Endothelial cell of umbilical vein (primary cell): ENCODE data around the gene NAGPA. TPM values are rescaled to one million over a fixed set of nuclear protein-coding genes. Genes with fewer than 3 reads are reported as not detected.

Source experiments
- BruUV-seq: library from RNA; stranded (reverse); fragments of 400-500 nt; replicated peaks from 2 replicates; lab custom pipeline; 2021; lab: Mats Ljungman, UMichigan
- CTCF ChIA-PET: fragments of 300-600, 350-600 bp; sonication (Branson Sonifier 250); formaldehyde crosslinking; loops from one replicate; lab custom pipeline; 2021; ENCODE audit warnings: antibody characterized with exemption, inconsistent platforms; lab: Charles Lee
- POLR2A ChIA-PET: fragments of 300-600, 350-600 bp; sonication (Branson Sonifier 250); formaldehyde crosslinking; loops from one replicate; lab custom pipeline; 2021; ENCODE audit warnings: antibody characterized with exemption, inconsistent platforms; lab: Charles Lee
- DNase-seq: peaks from one replicate; pipeline ENCODE4 v3.0.0-alpha.2; 2011; ENCODE audit warnings: low read depth, low spot score
- FAIRE-seq: peaks from 2 replicates; lab custom pipeline; 2011; peaks lifted over from hg19 to GRCh38; lab: Jason Lieb, UNC
- H2AFZ ChIP-seq: 2 replicates; pipeline ENCODE4 v1.6.0; 2012; ENCODE audit warnings: low read depth, low read length, control low read depth, inconsistent platforms
- H3K27ac ChIP-seq: 2 replicates; pipeline ENCODE4 v1.5.1; 2011; ENCODE audit warnings: low read depth, mild to moderate bottlenecking, control low read depth, low read length, moderate library complexity; ENCODE audit not compliant: insufficient read depth
- H3K27me3 ChIP-seq, 2 experiments: 2 replicates each; pipeline versions ENCODE4 v1.6.0 to v1.6.1; 2011; ENCODE audit warnings: low read length in 2 of 2, mixed read lengths in 1 of 2; ENCODE audit not compliant: control insufficient read depth in 2 of 2, insufficient read depth in 2 of 2
- H3K36me3 ChIP-seq, 2 experiments: 2 replicates in 1 of 2; 3 replicates in 1 of 2; pipeline ENCODE4 v1.5.1; 2011; ENCODE audit warnings: low read length in 2 of 2, mild to moderate bottlenecking in 1 of 2, moderate library complexity in 1 of 2; ENCODE audit not compliant: control insufficient read depth in 2 of 2, insufficient read depth in 2 of 2; ENCODE audit errors: extremely low read depth in 1 of 2
- H3K4me1 ChIP-seq: 3 replicates; pipeline ENCODE4 v1.5.1; 2011; ENCODE audit warnings: mild to moderate bottlenecking, low read length; ENCODE audit not compliant: control insufficient read depth, insufficient read depth; ENCODE audit errors: extremely low read depth
- H3K4me2 ChIP-seq: 2 replicates; pipeline ENCODE4 v1.6.1; 2011; ENCODE audit warnings: low read length, control low read depth, mixed read lengths; ENCODE audit not compliant: insufficient read depth
- H3K4me3 ChIP-seq, 3 experiments: fragments of 200-600 bp in 1 of 3; sonication (generic), shearing (Covaris generic) in 1 of 3; replicated peaks in 1 of 3; 2 replicates each; pipeline ENCODE4 v1.5.1; 2011 to 2016; ENCODE audit warnings: control low read depth in 3 of 3, low read length in 3 of 3, mild to moderate bottlenecking in 2 of 3, inconsistent platforms in 1 of 3, low read depth in 1 of 3, moderate library complexity in 1 of 3; ENCODE audit not compliant: insufficient read depth in 1 of 3
- H3K79me2 ChIP-seq: 2 replicates; pipeline ENCODE4 v1.6.0; 2012; ENCODE audit warnings: low read length, inconsistent platforms; ENCODE audit not compliant: control insufficient read depth, insufficient read depth
- H3K9ac ChIP-seq: replicated peaks from 2 replicates; pipeline ENCODE3; 2011; ENCODE audit warnings: low read length, control low read depth; ENCODE audit not compliant: insufficient read depth; ENCODE audit errors: extremely low read depth
- H3K9me1 ChIP-seq: replicated peaks from 3 replicates; pipeline ENCODE4 v1.6.0; 2011; ENCODE audit warnings: mild to moderate bottlenecking, low read length; ENCODE audit not compliant: control insufficient read depth, insufficient read depth; ENCODE audit errors: extremely low read depth
- H3K9me3 ChIP-seq: replicated peaks from 2 replicates; pipeline ENCODE4 v1.5.1; 2012; ENCODE audit warnings: low read length, inconsistent platforms; ENCODE audit not compliant: control insufficient read depth, insufficient read depth
- H4K20me1 ChIP-seq: replicated peaks from 2 replicates; pipeline ENCODE3; 2011; ENCODE audit warnings: mild to moderate bottlenecking, low read length; ENCODE audit not compliant: control insufficient read depth, insufficient read depth; ENCODE audit errors: extremely low read depth
- EZH2 ChIP-seq: IDR thresholded peaks from 2 replicates; pipeline ENCODE4 v1.6.1; 2012; ENCODE audit warnings: borderline replicate concordance, low read depth, mild to moderate bottlenecking, moderate library complexity, low read length, inconsistent platforms; ENCODE audit not compliant: severe bottlenecking
- FOS ChIP-seq: IDR thresholded peaks from 2 replicates; pipeline ENCODE4 v1.6.1; 2011; ENCODE audit warnings: mild to moderate bottlenecking, low read length, moderate library complexity, borderline replicate concordance; ENCODE audit not compliant: insufficient read depth
- GATA2 ChIP-seq: IDR thresholded peaks from 2 replicates; pipeline ENCODE4 v1.7.0; 2011; ENCODE audit warnings: low read depth, mild to moderate bottlenecking, moderate library complexity, mixed read lengths, low read length; ENCODE audit not compliant: insufficient read length, insufficient read depth
- JUN ChIP-seq: IDR thresholded peaks from 2 replicates; pipeline ENCODE4 v1.6.1; 2011; ENCODE audit warnings: borderline replicate concordance, low read depth; ENCODE audit not compliant: insufficient read length, insufficient read depth
- MYC ChIP-seq: IDR thresholded peaks from one replicate; pipeline ENCODE4 v1.6.1; 2011; ENCODE audit warnings: mild to moderate bottlenecking, low read depth, low read length
- POLR2A ChIP-seq: IDR thresholded peaks from 2 replicates; pipeline ENCODE4 v1.6.1; 2012; ENCODE audit warnings: low read depth, mild to moderate bottlenecking, control low read depth, low read length
- POLR2AphosphoS5 ChIP-seq: IDR thresholded peaks from 2 replicates; pipeline ENCODE4 v1.6.1; 2012; ENCODE audit warnings: low read depth, mild to moderate bottlenecking, control low read depth, low read length, moderate library complexity; ENCODE audit not compliant: insufficient read depth
- dilution Hi-C: fragments of 300-500 bp; cut with MboI; formaldehyde crosslinking; loops from one replicate; pipeline ENCODE4 v1.15.0; 2019; ENCODE audit warnings: low sequenced_read_pairs; ENCODE audit not compliant: extremely low pct_ligation_motif_present
- intact Hi-C: fragments of 100-400 bp; cut with micrococcal nuclease; formaldehyde crosslinking; loops from one replicate; pipeline ENCODE4 v1.10.0; 2022
- polyA plus RNA-seq, 4 experiments: library from polyadenylated mRNA; depleted of rRNA in 3 of 4; stranded (reverse) in 3 of 4; unstranded in 1 of 4; fragments of >200 nt; gene quantifications; 2 replicates each; pipeline versions ENCODE4 v1.2.1 to v1.2.3, GENCODE V29; 2011 to 2012; ENCODE audit warnings: missing spikeins in 1 of 4
- total RNA-seq: library from RNA; stranded (reverse); gene quantifications from 2 replicates; pipeline ENCODE4 v1.2.3, GENCODE V29; 2021
- TF ChIP-seq, protein P1 (sequence below): IDR thresholded peaks from 2 replicates; pipeline ENCODE4 v1.6.1; 2011; ENCODE audit not compliant: insufficient read depth, insufficient read length
- TF ChIP-seq, protein P2 (sequence below), 2 donors: IDR thresholded peaks; 1 replicate in 1 of 2; 2 replicates in 1 of 2; pipeline ENCODE4 v1.5.1; 2011; ENCODE audit warnings: low read length in 2 of 2, mild to moderate bottlenecking in 2 of 2, moderate library complexity in 2 of 2, control low read depth in 1 of 2, inconsistent platforms in 1 of 2, low read depth in 1 of 2; ENCODE audit not compliant: insufficient read depth in 1 of 2; ENCODE audit errors: extremely low read depth in 1 of 2

Gene NAGPA
- total and polyA plus RNA-seq, 2 donors (not counting 3 experiments of a cell fraction or from before 2014, with no cell fraction given), result 29.6 to 29.9 TPM

DNA sequence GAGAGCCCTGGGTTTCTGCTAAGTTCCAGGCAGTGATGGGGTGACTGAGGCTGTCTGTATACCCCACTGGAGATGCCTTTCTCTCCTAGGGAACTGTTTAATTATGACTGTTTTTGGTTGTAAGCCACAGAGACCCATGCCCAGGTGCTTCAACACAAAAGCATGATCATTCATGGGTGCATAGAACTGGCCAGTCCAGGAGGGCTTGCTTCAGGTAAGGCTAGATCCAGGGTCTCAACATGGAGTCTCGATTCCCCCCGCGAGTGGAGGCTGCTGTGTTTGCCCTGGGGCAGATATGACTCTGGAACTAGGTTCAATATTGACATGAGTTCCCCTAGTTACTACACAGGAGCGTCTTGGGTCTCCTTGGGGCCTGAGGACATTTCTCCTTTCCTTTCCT lies 17.8 kb downstream of the NAGPA start:
- no peak overlapping the region for H3K9ac ChIP-seq
- FAIRE-seq (no peak), DNase-seq (no peak)
- no peaks in the 10 kb centered on the region for H3K4me1 ChIP-seq
- ChIA-PET CTCF (no interaction called here), POLR2A (no interaction called here)
- H3K27me3 ChIP-seq, result no peaks in the 10 kb centered on the region
- H3K4me3 ChIP-seq, result no peak overlapping the region
- no peak overlapping the region for H3K27ac ChIP-seq
- H3K9me1 ChIP-seq, result no peaks in the 10 kb centered on the region
- H3K4me2 ChIP-seq, result no peak overlapping the region
- BruUV-seq, result no TSS peak
- no peaks in the 10 kb centered on the region for H3K36me3 ChIP-seq
- no peak overlapping the region for H2AFZ ChIP-seq
- TF ChIP-seq POLR2AphosphoS5 (no peak), GATA2 (no peak), FOS (no peak), POLR2A (no peak), MYC (no peak), JUN (no peak), EZH2 (no peak)
- TF ChIP-seq, protein P1, sequence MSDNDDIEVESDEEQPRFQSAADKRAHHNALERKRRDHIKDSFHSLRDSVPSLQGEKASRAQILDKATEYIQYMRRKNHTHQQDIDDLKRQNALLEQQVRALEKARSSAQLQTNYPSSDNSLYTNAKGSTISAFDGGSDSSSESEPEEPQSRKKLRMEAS, result no peak
- TF ChIP-seq, protein P2, sequence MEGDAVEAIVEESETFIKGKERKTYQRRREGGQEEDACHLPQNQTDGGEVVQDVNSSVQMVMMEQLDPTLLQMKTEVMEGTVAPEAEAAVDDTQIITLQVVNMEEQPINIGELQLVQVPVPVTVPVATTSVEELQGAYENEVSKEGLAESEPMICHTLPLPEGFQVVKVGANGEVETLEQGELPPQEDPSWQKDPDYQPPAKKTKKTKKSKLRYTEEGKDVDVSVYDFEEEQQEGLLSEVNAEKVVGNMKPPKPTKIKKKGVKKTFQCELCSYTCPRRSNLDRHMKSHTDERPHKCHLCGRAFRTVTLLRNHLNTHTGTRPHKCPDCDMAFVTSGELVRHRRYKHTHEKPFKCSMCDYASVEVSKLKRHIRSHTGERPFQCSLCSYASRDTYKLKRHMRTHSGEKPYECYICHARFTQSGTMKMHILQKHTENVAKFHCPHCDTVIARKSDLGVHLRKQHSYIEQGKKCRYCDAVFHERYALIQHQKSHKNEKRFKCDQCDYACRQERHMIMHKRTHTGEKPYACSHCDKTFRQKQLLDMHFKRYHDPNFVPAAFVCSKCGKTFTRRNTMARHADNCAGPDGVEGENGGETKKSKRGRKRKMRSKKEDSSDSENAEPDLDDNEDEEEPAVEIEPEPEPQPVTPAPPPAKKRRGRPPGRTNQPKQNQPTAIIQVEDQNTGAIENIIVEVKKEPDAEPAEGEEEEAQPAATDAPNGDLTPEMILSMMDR (IDR thresholded peaks at IDR 0.05; ENCODE audit: extremely low read depth in 1 of 2, insufficient read depth in 1 of 2, low read depth in 1 of 2, low read length in 2 of 2), result no peak
- no peaks in the 10 kb centered on the region for H3K79me2 ChIP-seq
- no peaks in the 10 kb centered on the region for H4K20me1 ChIP-seq
- H3K9me3 ChIP-seq, result no peaks in the 10 kb centered on the region
- intact Hi-C loops (no loop called here), dilution Hi-C loops (no loop called here)
